Thyroid gland (tissue), 4 donors: ENCODE results near the gene SLAMF6.

Source experiments
- CTCF ChIP-seq, 6 experiments: fragments of 200-600 bp in 3 of 6; fragments of 450-650 bp in 3 of 6; sonication (generic) in 3 of 6; IDR thresholded peaks; one replicate each; pipeline ENCODE4 v1.5.1; 2016 to 2019; ENCODE audit warnings: antibody characterized with exemption in 6 of 6, mild to moderate bottlenecking in 2 of 6, inconsistent platforms in 1 of 6, moderate library complexity in 1 of 6
- POLR2A ChIP-seq, 2 donors: fragments of 450-650 bp; IDR thresholded peaks; one replicate each; pipeline ENCODE4 v1.6.1; 2017; ENCODE audit warnings: antibody characterized with exemption in 2 of 2, mild to moderate bottlenecking in 2 of 2, moderate library complexity in 1 of 2

GRCh38 chr1:160455153-160455517 is 67.9 kb downstream of the SLAMF6 start:
- no peak for TF ChIP-seq CTCF (IDR thresholded peaks at IDR 0.05)
- TF ChIP-seq POLR2A (IDR thresholded peaks at IDR 0.05), result no peak
